Measurements from ENCODE around the gene TMEM244. TPM values are rescaled to one million over a fixed set of nuclear protein-coding genes. Genes with fewer than 3 reads are reported as not detected.

The TMEM244 gene
- total and polyA plus RNA-seq, 2 of the 4 experiments (the other 2 are of a cell fraction) = 0.21 to 0.36 TPM

- H2BK20ac ChIP-seq (ENCODE audit: low read depth, low read length) = peak overlapping the region; percentile 70
- peak overlapping the region; percentile 71 for H2BK120ac ChIP-seq (ENCODE audit: low read depth, low read length)
- H3K18ac ChIP-seq (ENCODE audit: low read depth, low read length) = no peak overlapping the region
- peak overlapping the region; percentile 51; the same call in 1 of the 2 replicates for H3K23ac ChIP-seq (ENCODE audit: low read depth, low read length)
- H3K36me3 ChIP-seq (ENCODE audit: control insufficient read depth, insufficient read depth, low read length) = no peaks in the 10 kb centered on the region
- peak overlapping the region; percentile 20 for H2AK9ac ChIP-seq (replicated peaks; ENCODE audit: low read depth, low read length, poor library complexity)
- H2AFZ ChIP-seq (replicated peaks; ENCODE audit: low read length, poor library complexity) = peak overlapping the region; percentile 76
- H3K27ac ChIP-seq (ENCODE audit: insufficient read depth, low read length) = no peak overlapping the region
- H4K5ac ChIP-seq (ENCODE audit: low read depth, low read length) = peak overlapping the region; percentile 5; the same call in 1 of the 2 replicates
- no peak overlapping the region for H2BK15ac ChIP-seq (ENCODE audit: low read depth, low read length)
- no peak overlapping the region for H3K9ac ChIP-seq (ENCODE audit: low read depth, low read length)
- H3K4ac ChIP-seq (ENCODE audit: low read depth, low read length) = peak overlapping the region; percentile 64
- no peaks in the 10 kb centered on the region for H4K20me1 ChIP-seq (ENCODE audit: insufficient read depth, low read length)
- no peak overlapping the region for H3K56ac ChIP-seq (ENCODE audit: extremely low read depth, insufficient read depth, low read length)
- intact Hi-C loops (cut with micrococcal nuclease) = no loop called here
- H2BK5ac ChIP-seq (ENCODE audit: low read depth, low read length, poor library complexity, severe bottlenecking) = no peak overlapping the region
- peak overlapping the region; percentile 66 for H3K14ac ChIP-seq (replicated peaks; ENCODE audit: low read depth, low read length)
- peak overlapping the region in 1 of 2 experiments; percentile 9; a peak in 1 of 4 replicates for H4K8ac ChIP-seq (ENCODE audit: low read depth in 2 of 2, low read length in 2 of 2)
- H3K9me3 ChIP-seq (ENCODE audit: control insufficient read depth, insufficient read depth, low read length) = peaks cover 2% of the 10 kb centered on the region; the same call in 1 of the 2 replicates
- no peaks in the 10 kb centered on the region for H3K27me3 ChIP-seq (ENCODE audit: control insufficient read depth, insufficient read depth, low read length)
- H3K4me1 ChIP-seq (ENCODE audit: control insufficient read depth, insufficient read depth, low read length) = peaks cover 6% of the 10 kb centered on the region; the same call in 1 of the 2 replicates
- dilution Hi-C loops (cut with HindIII; ENCODE audit: low sequenced_read_pairs, unreplicated experiment) = no loop called here
- ChIA-PET CTCF (no interaction called here), POLR2A (ENCODE audit: unreplicated experiment) (no interaction called here)
- no peaks in the 10 kb centered on the region for H3K79me1 ChIP-seq (ENCODE audit: low read depth in 1 of 2, low read length in 2 of 2)
- no peak overlapping the region for H3K4me2 ChIP-seq (ENCODE audit: low read depth, low read length)
- DNase-seq (peak; percentile 22), ATAC-seq (ENCODE audit: low read depth) (no peak)
- H3K4me3 ChIP-seq (ENCODE audit: insufficient read depth, low read depth, low read length) = no peak overlapping the region
- H3K9me1 ChIP-seq (ENCODE audit: insufficient read depth, low read length) = peaks cover 7% of the 10 kb centered on the region; the same call in 1 of the 2 replicates
- 0 out of 2 replicates have a peak overlapping the region, but pooled peaks have one; percentile 39 for H4K91ac ChIP-seq (ENCODE audit: insufficient read depth, low read depth, low read length)
- in situ Hi-C loops (cut with MboI; ENCODE audit: low sequenced_read_pairs) = no loop called here
- no TSS peak for BruUV-seq (replicated peaks)
- WGBS, 2 experiments (ENCODE audit: extremely low coverage in 2 of 2, insufficient read length in 1 of 2) = 100% methylated on average over 2 of the region's 5 CpGs; no CpG with 5 or more reads in 1 of the 2 experiments
- TF ChIP-seq, protein P1, sequence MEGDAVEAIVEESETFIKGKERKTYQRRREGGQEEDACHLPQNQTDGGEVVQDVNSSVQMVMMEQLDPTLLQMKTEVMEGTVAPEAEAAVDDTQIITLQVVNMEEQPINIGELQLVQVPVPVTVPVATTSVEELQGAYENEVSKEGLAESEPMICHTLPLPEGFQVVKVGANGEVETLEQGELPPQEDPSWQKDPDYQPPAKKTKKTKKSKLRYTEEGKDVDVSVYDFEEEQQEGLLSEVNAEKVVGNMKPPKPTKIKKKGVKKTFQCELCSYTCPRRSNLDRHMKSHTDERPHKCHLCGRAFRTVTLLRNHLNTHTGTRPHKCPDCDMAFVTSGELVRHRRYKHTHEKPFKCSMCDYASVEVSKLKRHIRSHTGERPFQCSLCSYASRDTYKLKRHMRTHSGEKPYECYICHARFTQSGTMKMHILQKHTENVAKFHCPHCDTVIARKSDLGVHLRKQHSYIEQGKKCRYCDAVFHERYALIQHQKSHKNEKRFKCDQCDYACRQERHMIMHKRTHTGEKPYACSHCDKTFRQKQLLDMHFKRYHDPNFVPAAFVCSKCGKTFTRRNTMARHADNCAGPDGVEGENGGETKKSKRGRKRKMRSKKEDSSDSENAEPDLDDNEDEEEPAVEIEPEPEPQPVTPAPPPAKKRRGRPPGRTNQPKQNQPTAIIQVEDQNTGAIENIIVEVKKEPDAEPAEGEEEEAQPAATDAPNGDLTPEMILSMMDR (conservative IDR thresholded peaks at IDR 0.05; ENCODE audit: low read depth, low read length) = no peak
- TF ChIP-seq MAZ (IDR thresholded peaks at IDR 0.05; ENCODE audit: borderline replicate concordance, low read depth, low read length) (no peak), USF2 (IDR thresholded peaks at IDR 0.05; ENCODE audit: low read depth, low read length) (no peak)
- peak overlapping the region; percentile 35 for H2AK5ac ChIP-seq (ENCODE audit: low read depth, low read length)
Measured at GRCh38 chr6:129852257-129852858, 8.8 kb downstream of the TMEM244 start.

All from IMR-90 (cell line).